HepG2 (cell line): Measurements from ENCODE around the gene ANXA5. TPM values are rescaled to one million over a fixed set of nuclear protein-coding genes. Genes with fewer than 3 reads are reported as not detected.

Source experiments
- DR1 ChIP-seq: sonication (generic); formaldehyde crosslinking; IDR thresholded peaks from 2 replicates; pipeline ENCODE4 v1.8.0; 2021; ENCODE audit warnings: mild to moderate bottlenecking, missing genetic modification reagents, inconsistent platforms
- KIAA2018 ChIP-seq: sonication (generic); formaldehyde crosslinking; IDR thresholded peaks from 2 replicates; pipeline ENCODE4 v1.5.0; 2020; ENCODE audit warnings: mild to moderate bottlenecking, missing genetic modification reagents, borderline replicate concordance
- MAF1 ChIP-seq: sonication (generic); formaldehyde crosslinking; IDR thresholded peaks from 2 replicates; pipeline ENCODE4 v1.5.0; 2020; ENCODE audit warnings: missing genetic modification reagents, borderline replicate concordance
- MBNL3 ChIP-seq: fragments of 250-450 bp; sonication (Bioruptor Pico); conservative IDR thresholded peaks from 2 replicates; pipeline ENCODE4 v1.8.0; 2022; ENCODE audit warnings: mild to moderate bottlenecking, inconsistent platforms
- MEIS1 ChIP-seq: sonication (generic); formaldehyde crosslinking; IDR thresholded peaks from 2 replicates; pipeline ENCODE4 v1.9.0; 2021; ENCODE audit warnings: mild to moderate bottlenecking, missing genetic modification reagents, moderate library complexity, borderline replicate concordance
- PLSCR1 ChIP-seq: sonication (generic); formaldehyde crosslinking; IDR thresholded peaks from 2 replicates; pipeline ENCODE4 v1.5.0; 2020; ENCODE audit warnings: missing genetic modification reagents, mild to moderate bottlenecking, borderline replicate concordance
- ZNF138 ChIP-seq: sonication (generic); formaldehyde crosslinking; IDR thresholded peaks from 2 replicates; pipeline ENCODE4 v1.5.0; 2020; ENCODE audit warnings: mild to moderate bottlenecking, low read depth, missing genetic modification reagents
- ZNF20 ChIP-seq: sonication (generic); formaldehyde crosslinking; IDR thresholded peaks from 2 replicates; pipeline ENCODE4 v1.4.0; 2020; ENCODE audit warnings: mild to moderate bottlenecking, moderate library complexity, missing genetic modification reagents
- ZNF207 ChIP-seq: fragments of 450-650 bp; IDR thresholded peaks from 2 replicates; pipeline ENCODE4 v1.6.1; 2016; ENCODE audit warnings: antibody characterized with exemption, borderline replicate concordance
- ZSCAN12 ChIP-seq: sonication (generic); formaldehyde crosslinking; IDR thresholded peaks from 2 replicates; pipeline ENCODE4 v1.9.0; 2021; ENCODE audit warnings: mild to moderate bottlenecking, missing genetic modification reagents
- polyA plus RNA-seq, 8 experiments: library from polyadenylated mRNA; depleted of rRNA in 3 of 8; stranded (reverse) in 7 of 8; unstranded in 1 of 8; fragments of >200 nt; fragmentation: Illumina TruSeq in 4 of 8; extraction: Trizol in 4 of 8; gene quantifications; 2 replicates each; pipeline versions ENCODE4 v1.2.1 to v1.2.3, GENCODE V29; 2011 to 2016; ENCODE audit warnings: low read depth in 4 of 8, missing spikeins in 1 of 8, mixed read lengths in 1 of 8; ENCODE audit not compliant: insufficient read depth in 1 of 8
- total RNA-seq, 5 experiments: library from RNA; depleted of rRNA; stranded (reverse); fragments of >200 nt; fragmentation: Illumina TruSeq; extraction: Trizol; gene quantifications; 2 replicates each; pipeline ENCODE4 v1.2.3, GENCODE V29; 2016; ENCODE audit warnings: low read depth in 1 of 5
- TF ChIP-seq, protein P1 (sequence below), 2 experiments: IDR thresholded peaks; 2 replicates each; pipeline ENCODE4 v1.6.1; 2011 to 2012; ENCODE audit warnings: low read length in 2 of 2, borderline replicate concordance in 1 of 2, low read depth in 1 of 2, mild to moderate bottlenecking in 1 of 2, moderate library complexity in 1 of 2
- TF ChIP-seq, protein P2 (sequence below): sonication (generic); formaldehyde crosslinking; IDR thresholded peaks from 2 replicates; pipeline ENCODE4 v1.8.0; 2023; ENCODE audit warnings: mild to moderate bottlenecking, missing genetic modification reagents
- TF ChIP-seq, protein P3 (sequence below): sonication (generic); formaldehyde crosslinking; IDR thresholded peaks from 2 replicates; pipeline ENCODE4 v1.5.1; 2020; ENCODE audit warnings: missing genetic modification reagents, mild to moderate bottlenecking, borderline replicate concordance

Gene ANXA5
- total and polyA plus RNA-seq, 2 of the 13 experiments (the other 11 are each of a cell fraction or from before 2014, with no cell fraction given) = 209 to 342 TPM

- no peak for TF ChIP-seq ZNF207
- TF ChIP-seq, protein P1, sequence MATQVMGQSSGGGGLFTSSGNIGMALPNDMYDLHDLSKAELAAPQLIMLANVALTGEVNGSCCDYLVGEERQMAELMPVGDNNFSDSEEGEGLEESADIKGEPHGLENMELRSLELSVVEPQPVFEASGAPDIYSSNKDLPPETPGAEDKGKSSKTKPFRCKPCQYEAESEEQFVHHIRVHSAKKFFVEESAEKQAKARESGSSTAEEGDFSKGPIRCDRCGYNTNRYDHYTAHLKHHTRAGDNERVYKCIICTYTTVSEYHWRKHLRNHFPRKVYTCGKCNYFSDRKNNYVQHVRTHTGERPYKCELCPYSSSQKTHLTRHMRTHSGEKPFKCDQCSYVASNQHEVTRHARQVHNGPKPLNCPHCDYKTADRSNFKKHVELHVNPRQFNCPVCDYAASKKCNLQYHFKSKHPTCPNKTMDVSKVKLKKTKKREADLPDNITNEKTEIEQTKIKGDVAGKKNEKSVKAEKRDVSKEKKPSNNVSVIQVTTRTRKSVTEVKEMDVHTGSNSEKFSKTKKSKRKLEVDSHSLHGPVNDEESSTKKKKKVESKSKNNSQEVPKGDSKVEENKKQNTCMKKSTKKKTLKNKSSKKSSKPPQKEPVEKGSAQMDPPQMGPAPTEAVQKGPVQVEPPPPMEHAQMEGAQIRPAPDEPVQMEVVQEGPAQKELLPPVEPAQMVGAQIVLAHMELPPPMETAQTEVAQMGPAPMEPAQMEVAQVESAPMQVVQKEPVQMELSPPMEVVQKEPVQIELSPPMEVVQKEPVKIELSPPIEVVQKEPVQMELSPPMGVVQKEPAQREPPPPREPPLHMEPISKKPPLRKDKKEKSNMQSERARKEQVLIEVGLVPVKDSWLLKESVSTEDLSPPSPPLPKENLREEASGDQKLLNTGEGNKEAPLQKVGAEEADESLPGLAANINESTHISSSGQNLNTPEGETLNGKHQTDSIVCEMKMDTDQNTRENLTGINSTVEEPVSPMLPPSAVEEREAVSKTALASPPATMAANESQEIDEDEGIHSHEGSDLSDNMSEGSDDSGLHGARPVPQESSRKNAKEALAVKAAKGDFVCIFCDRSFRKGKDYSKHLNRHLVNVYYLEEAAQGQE (IDR thresholded peaks at IDR 0.05; ENCODE audit: borderline replicate concordance in 1 of 2, low read depth in 1 of 2, low read length in 2 of 2) = peak; percentile 32 to 89
- TF ChIP-seq ZNF20 = no peak
- no peak for TF ChIP-seq ZSCAN12 (CRISPR knock-in tag)
- TF ChIP-seq MAF1 (CRISPR knock-in tag) = no peak
- no peak for TF ChIP-seq PLSCR1 (CRISPR knock-in tag)
- TF ChIP-seq DR1 (CRISPR knock-in tag) = no peak; the same call in 1 of the 2 replicates
- TF ChIP-seq, protein P2, sequence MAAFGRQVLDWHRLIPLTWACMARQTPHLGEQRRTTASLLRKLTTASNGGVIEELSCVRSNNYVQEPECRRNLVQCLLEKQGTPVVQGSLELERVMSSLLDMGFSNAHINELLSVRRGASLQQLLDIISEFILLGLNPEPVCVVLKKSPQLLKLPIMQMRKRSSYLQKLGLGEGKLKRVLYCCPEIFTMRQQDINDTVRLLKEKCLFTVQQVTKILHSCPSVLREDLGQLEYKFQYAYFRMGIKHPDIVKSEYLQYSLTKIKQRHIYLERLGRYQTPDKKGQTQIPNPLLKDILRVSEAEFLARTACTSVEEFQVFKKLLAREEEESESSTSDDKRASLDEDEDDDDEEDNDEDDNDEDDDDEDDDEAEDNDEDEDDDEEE (CRISPR knock-in tag) = no peak
- TF ChIP-seq KIAA2018 (CRISPR knock-in tag) = no peak
- TF ChIP-seq, protein P3, sequence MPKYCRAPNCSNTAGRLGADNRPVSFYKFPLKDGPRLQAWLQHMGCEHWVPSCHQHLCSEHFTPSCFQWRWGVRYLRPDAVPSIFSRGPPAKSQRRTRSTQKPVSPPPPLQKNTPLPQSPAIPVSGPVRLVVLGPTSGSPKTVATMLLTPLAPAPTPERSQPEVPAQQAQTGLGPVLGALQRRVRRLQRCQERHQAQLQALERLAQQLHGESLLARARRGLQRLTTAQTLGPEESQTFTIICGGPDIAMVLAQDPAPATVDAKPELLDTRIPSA (CRISPR knock-in tag) = no peak
- TF ChIP-seq MBNL3 (CRISPR knock-in tag) = no peak
- TF ChIP-seq ZNF138 = no peak
- peak; percentile 62; the same call in 1 of the 2 replicates for TF ChIP-seq MEIS1 (CRISPR knock-in tag)
Observed at GRCh38 chr4:121696581-121697461, at the start of gene ANXA5 (continued).
